ENCODE data around the gene GPHN.

Gene GPHN

DNA sequence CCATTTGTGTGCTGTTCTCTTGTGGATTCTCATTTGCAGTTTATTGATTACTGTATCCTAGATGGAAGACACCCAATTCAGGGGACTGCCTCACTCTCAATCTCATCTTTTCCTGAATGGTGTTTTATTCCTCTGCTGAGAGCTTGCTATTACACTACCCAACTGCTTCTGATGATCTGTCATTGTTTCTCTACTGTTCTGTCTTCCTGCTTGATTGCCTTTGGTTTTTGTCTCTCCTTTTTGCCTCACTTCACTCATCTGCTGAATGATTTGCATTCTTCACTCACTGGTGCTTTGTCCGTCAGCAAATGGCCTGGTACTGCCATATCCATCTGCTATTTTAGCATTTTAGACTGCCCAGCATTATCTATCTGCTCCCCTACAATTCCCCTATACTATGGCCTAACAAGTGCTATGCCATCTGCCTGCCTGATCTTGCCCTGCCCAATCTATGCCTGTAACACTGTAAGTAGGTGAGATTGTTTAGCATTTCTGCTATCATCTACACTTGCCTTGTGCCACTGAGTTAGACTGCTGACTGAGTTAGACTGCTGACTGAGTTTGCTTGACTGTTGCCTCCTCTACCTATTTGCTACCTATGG lies 335.1 kb downstream of the GPHN start:
- H3K27me3 ChIP-seq (ENCODE audit: control insufficient read depth in 1 of 2, insufficient read depth in 2 of 2, low read length in 2 of 2) = no peaks in the 10 kb centered on the region
- no peak overlapping the region for H3K9ac ChIP-seq (ENCODE audit: low read length in 2 of 2)
- no peak overlapping the region for H3K27ac ChIP-seq (ENCODE audit: low read length)

DNA sequence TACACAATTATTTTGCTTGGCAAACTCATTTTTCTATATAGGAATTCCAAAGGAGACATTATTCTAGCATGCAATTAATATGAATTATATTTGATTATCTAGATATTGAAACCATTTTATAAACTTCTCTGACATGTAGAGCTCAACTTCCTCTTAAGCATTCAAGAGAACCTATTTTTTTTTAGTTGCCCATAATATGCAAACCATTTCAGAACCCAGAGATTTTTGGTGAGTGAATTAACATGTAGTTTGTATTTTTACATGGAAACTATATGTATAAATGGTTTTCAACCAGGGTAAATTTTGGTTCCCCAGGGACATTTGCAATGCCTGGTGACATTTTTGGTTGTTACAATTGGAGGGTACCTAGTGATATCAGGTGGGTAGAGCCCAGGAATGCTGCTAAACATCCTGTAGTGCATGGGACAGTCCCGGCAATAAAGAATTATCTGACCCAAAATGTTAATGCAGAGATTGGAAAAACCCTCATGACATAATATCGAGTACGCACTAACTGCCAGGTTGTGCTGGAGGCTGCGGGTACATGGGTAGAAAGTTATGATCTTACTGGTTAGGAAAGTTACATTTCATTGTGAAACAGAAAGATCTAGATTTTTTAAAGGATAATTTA lies 342.4 kb downstream of the GPHN start:
- H3K27me3 ChIP-seq (ENCODE audit: control insufficient read depth in 1 of 2, insufficient read depth in 2 of 2, low read length in 2 of 2) = no peaks in the 10 kb centered on the region
- H3K27ac ChIP-seq (ENCODE audit: low read length) = no peak overlapping the region
- H3K9me3 ChIP-seq (ENCODE audit: control insufficient read depth in 2 of 2, low read length in 2 of 2) = no peaks in the 10 kb centered on the region
- H3K4me3 ChIP-seq (ENCODE audit: low read length in 2 of 2) = no peak overlapping the region
- H3K36me3 ChIP-seq (ENCODE audit: control insufficient read depth in 2 of 2, insufficient read depth in 2 of 2, low read length in 2 of 2) = no peaks in the 10 kb centered on the region
- H3K4me1 ChIP-seq (ENCODE audit: control insufficient read depth, insufficient read depth, low read length) = no peaks in the 10 kb centered on the region
- H3K9ac ChIP-seq (ENCODE audit: low read length in 2 of 2) = no peak overlapping the region

More for the DNA sequence above, 335.1 kb downstream of the GPHN start:
- H3K4me3 ChIP-seq (ENCODE audit: low read length in 2 of 2) = no peak overlapping the region
- no peaks in the 10 kb centered on the region for H3K9me3 ChIP-seq (ENCODE audit: control insufficient read depth in 2 of 2, low read length in 2 of 2)
- H3K4me1 ChIP-seq (ENCODE audit: control insufficient read depth, insufficient read depth, low read length) = no peaks in the 10 kb centered on the region
- H3K36me3 ChIP-seq (ENCODE audit: control insufficient read depth in 2 of 2, insufficient read depth in 2 of 2, low read length in 2 of 2) = no peaks in the 10 kb centered on the region

DNA sequence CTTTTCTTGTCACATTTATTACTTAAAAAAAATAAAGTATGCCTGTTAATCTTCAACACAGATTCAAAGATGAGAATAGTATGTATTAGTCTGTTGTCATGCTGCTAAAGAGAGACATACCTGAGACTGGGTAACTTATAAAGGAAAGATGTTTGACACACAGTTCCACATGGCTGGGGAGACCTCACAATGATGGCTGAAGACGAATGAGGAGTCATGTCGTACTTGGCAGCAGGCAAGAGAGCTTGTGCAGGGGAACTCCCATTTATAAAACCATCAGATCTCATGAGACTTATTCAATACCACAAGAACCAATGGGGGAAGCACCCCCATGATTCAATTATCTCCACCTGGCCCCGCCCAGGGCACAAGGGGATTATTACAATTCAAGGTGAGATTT lies 345.4 kb downstream of the GPHN start:
- Histone ChIP-seq H3K9ac (ENCODE audit: low read length in 2 of 2) (no peak overlapping the region), H3K4me3 (ENCODE audit: low read length in 2 of 2) (no peak overlapping the region), H3K36me3 (ENCODE audit: control insufficient read depth in 2 of 2, insufficient read depth in 2 of 2, low read length in 2 of 2) (no peaks in the 10 kb centered on the region), H3K27ac (ENCODE audit: low read length) (no peak overlapping the region), H3K4me1 (ENCODE audit: control insufficient read depth, insufficient read depth, low read length) (no peaks in the 10 kb centered on the region), H3K9me3 (ENCODE audit: control insufficient read depth in 2 of 2, low read length in 2 of 2) (no peaks in the 10 kb centered on the region), H3K27me3 (ENCODE audit: control insufficient read depth in 1 of 2, insufficient read depth in 2 of 2, low read length in 2 of 2) (no peaks in the 10 kb centered on the region)

DNA sequence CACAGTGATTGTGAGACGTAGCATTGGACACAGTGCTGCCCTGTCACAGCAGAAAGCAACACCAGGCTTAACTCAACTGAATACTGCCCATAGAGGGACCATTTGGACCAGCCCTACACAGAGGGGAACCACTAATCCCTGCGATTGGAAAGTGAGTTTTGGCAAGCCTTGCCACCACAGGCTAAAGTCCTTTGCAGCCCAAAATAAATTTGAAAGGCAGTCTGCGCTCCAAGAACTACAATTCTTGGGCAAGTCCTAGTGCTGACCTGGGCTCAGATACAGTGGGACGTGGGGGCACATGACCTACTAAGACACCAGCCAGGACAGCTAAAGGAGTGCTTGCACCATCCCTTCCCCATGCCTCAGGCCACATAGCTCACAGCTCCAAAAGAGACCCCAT lies 349.9 kb downstream of the GPHN start:
- Histone ChIP-seq H3K36me3 (ENCODE audit: control insufficient read depth in 2 of 2, insufficient read depth in 2 of 2, low read length in 2 of 2) (no peaks in the 10 kb centered on the region), H3K9ac (ENCODE audit: low read length in 2 of 2) (no peak overlapping the region), H3K4me1 (ENCODE audit: control insufficient read depth, insufficient read depth, low read length) (no peaks in the 10 kb centered on the region), H3K4me3 (ENCODE audit: low read length in 2 of 2) (no peak overlapping the region), H3K9me3 (ENCODE audit: control insufficient read depth in 2 of 2, low read length in 2 of 2) (no peaks in the 10 kb centered on the region), H3K27ac (ENCODE audit: low read length) (no peak overlapping the region), H3K27me3 (ENCODE audit: control insufficient read depth in 1 of 2, insufficient read depth in 2 of 2, low read length in 2 of 2) (no peaks in the 10 kb centered on the region)

DNA sequence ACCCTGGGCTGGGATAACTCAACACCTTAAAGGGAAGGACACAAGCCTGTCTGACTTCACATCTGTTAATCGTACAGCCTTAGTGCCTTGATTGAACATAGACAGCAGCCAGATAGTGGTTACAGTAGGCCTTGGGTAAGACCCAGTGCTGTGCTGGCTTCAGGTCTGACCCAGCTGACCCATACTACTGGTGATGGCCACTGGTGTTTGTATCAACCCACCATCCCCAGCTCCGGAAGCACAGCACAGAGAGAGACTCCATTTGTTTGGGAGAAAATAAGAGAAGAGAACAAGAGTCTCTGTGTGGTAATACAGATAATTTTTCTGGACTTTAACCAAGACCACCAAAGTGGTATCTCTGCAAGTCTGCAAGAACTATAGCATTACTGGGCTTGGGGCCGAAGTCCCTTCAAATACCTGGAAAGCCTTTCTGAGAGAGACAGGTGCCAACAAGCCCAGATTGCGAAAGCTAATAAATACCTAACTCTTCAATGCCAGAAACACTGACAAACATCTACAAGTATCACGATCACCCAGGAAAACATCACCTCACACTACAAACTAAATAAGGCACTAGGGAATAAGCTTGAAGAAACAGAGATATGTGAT lies 351.2 kb downstream of the GPHN start:
- Histone ChIP-seq H3K4me1 (ENCODE audit: control insufficient read depth, insufficient read depth, low read length) (no peaks in the 10 kb centered on the region), H3K27ac (ENCODE audit: low read length) (no peak overlapping the region), H3K9ac (ENCODE audit: low read length in 2 of 2) (no peak overlapping the region), H3K36me3 (ENCODE audit: control insufficient read depth in 2 of 2, insufficient read depth in 2 of 2, low read length in 2 of 2) (no peaks in the 10 kb centered on the region), H3K9me3 (ENCODE audit: control insufficient read depth in 2 of 2, low read length in 2 of 2) (no peaks in the 10 kb centered on the region), H3K4me3 (ENCODE audit: low read length in 2 of 2) (no peak overlapping the region), H3K27me3 (ENCODE audit: control insufficient read depth in 1 of 2, insufficient read depth in 2 of 2, low read length in 2 of 2) (no peaks in the 10 kb centered on the region)

DNA sequence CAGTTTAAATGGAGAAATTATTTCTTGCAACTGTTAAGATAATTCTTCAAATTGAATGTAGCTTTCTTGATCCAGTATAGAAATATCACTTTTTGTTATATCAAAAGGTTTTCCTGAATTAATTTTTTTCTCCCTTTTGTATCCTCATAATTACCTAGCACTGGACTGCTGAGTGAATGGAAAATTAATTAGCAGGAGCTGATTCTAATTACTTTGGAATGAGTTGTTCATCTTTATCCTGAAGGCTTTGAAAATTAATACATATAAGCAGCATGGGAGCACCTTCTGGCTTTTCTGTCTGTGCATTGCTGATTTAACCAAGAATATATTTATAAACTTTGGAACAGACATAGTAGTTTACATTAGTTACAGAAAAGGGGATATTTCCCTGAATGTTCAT lies 373.6 kb downstream of the GPHN start:
- Histone ChIP-seq H3K4me3 (ENCODE audit: low read length in 2 of 2) (no peak overlapping the region), H3K9me3 (ENCODE audit: control insufficient read depth in 2 of 2, low read length in 2 of 2) (no peaks in the 10 kb centered on the region)

DNA sequence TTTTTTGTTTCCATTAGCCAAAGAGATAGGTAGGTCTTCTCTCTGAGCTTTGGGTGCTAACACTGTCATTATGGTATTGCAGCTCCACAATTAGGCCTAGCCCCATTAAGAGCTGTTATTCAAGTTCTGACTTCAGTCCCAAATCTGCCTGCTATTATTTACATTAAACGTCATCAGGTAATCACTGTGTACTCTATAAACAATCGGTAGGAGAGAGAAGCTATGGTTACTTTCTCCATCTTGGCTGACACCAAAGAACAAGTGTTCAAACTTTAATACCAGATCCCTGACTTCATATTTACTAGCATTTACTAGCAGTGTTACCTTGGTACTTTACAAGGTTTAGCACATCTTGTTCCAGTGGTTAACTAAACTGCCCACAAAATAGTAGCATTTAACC lies 376.2 kb downstream of the GPHN start:
- H3K36me3 ChIP-seq (ENCODE audit: control insufficient read depth in 2 of 2, insufficient read depth in 2 of 2, low read length in 2 of 2) = no peaks in the 10 kb centered on the region
- H3K4me1 ChIP-seq (ENCODE audit: control insufficient read depth, insufficient read depth, low read length) = no peaks in the 10 kb centered on the region
- H3K9ac ChIP-seq (ENCODE audit: low read length in 2 of 2) = no peak overlapping the region
- H3K27me3 ChIP-seq (ENCODE audit: control insufficient read depth in 1 of 2, insufficient read depth in 2 of 2, low read length in 2 of 2) = no peaks in the 10 kb centered on the region
- H3K4me3 ChIP-seq (ENCODE audit: low read length in 2 of 2) = no peak overlapping the region
- no peak overlapping the region for H3K27ac ChIP-seq (ENCODE audit: low read length)
- H3K9me3 ChIP-seq (ENCODE audit: control insufficient read depth in 2 of 2, low read length in 2 of 2) = no peaks in the 10 kb centered on the region

More for the DNA sequence above, 373.6 kb downstream of the GPHN start:
- Histone ChIP-seq H3K9ac (ENCODE audit: low read length in 2 of 2) (no peak overlapping the region), H3K36me3 (ENCODE audit: control insufficient read depth in 2 of 2, insufficient read depth in 2 of 2, low read length in 2 of 2) (no peaks in the 10 kb centered on the region), H3K4me1 (ENCODE audit: control insufficient read depth, insufficient read depth, low read length) (no peaks in the 10 kb centered on the region), H3K27ac (ENCODE audit: low read length) (no peak overlapping the region), H3K27me3 (ENCODE audit: control insufficient read depth in 1 of 2, insufficient read depth in 2 of 2, low read length in 2 of 2) (no peaks in the 10 kb centered on the region)

DNA sequence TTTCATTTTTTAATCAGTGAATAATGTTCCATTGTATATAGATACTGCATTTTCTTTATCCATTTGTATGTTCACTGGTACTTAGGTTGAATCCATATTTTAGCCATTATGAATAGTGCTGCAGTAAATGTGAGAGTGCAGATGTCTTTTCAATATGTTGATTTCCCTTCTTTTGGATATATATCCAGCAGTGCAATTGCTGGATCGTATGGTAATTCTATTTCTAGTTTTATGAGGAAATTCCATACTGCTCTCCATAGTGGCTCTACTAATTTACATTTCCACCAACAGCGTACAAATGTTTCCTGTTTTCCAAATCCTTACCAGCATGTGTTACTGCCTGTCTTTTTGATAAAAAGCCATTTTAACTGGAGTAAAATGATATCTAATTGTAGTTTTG lies 392.8 kb downstream of the GPHN start:
- no peaks in the 10 kb centered on the region for H3K4me1 ChIP-seq (ENCODE audit: control insufficient read depth, insufficient read depth, low read length)
- H3K9me3 ChIP-seq (ENCODE audit: control insufficient read depth in 2 of 2, low read length in 2 of 2) = no peaks in the 10 kb centered on the region
- H3K9ac ChIP-seq (ENCODE audit: low read length in 2 of 2) = no peak overlapping the region
- H3K36me3 ChIP-seq (ENCODE audit: control insufficient read depth in 2 of 2, insufficient read depth in 2 of 2, low read length in 2 of 2) = no peaks in the 10 kb centered on the region
- H3K27me3 ChIP-seq (ENCODE audit: control insufficient read depth in 1 of 2, insufficient read depth in 2 of 2, low read length in 2 of 2) = no peaks in the 10 kb centered on the region
- no peak overlapping the region for H3K27ac ChIP-seq (ENCODE audit: low read length)
- no peak overlapping the region for H3K4me3 ChIP-seq (ENCODE audit: low read length in 2 of 2)

DNA sequence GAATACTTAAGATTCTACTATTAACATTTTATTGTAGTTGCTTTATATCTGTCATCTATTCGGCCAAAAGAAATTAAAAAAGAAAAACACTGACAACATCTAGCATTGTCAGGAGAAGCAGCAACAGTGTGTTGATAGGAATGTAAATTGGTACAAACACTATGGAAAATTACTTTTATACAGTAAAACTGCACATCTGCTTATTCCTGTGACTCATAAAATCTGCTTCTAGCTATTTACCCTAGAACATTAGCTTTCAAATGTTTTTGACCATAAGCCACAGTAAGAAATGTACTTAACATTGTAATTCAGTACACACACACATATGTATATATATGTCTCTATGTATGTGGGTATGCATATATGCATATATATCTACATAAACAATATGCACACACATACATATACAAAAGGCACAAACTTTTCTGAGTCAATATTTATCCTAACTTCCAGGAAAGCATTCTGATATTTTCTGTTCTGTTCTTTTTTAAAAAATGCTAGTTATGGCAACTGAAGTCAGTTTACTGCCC lies 402.4 kb downstream of the GPHN start:
- H3K9me3 ChIP-seq (ENCODE audit: control insufficient read depth in 2 of 2, low read length in 2 of 2) = no peaks in the 10 kb centered on the region
- H3K4me3 ChIP-seq (ENCODE audit: low read length in 2 of 2) = no peak overlapping the region
- H3K27me3 ChIP-seq (ENCODE audit: control insufficient read depth in 1 of 2, insufficient read depth in 2 of 2, low read length in 2 of 2) = no peaks in the 10 kb centered on the region
- no peaks in the 10 kb centered on the region for H3K4me1 ChIP-seq (ENCODE audit: control insufficient read depth, insufficient read depth, low read length)
- H3K9ac ChIP-seq (ENCODE audit: low read length in 2 of 2) = no peak overlapping the region
- no peak overlapping the region for H3K27ac ChIP-seq (ENCODE audit: low read length)
- H3K36me3 ChIP-seq (ENCODE audit: control insufficient read depth in 2 of 2, insufficient read depth in 2 of 2, low read length in 2 of 2) = no peaks in the 10 kb centered on the region

DNA sequence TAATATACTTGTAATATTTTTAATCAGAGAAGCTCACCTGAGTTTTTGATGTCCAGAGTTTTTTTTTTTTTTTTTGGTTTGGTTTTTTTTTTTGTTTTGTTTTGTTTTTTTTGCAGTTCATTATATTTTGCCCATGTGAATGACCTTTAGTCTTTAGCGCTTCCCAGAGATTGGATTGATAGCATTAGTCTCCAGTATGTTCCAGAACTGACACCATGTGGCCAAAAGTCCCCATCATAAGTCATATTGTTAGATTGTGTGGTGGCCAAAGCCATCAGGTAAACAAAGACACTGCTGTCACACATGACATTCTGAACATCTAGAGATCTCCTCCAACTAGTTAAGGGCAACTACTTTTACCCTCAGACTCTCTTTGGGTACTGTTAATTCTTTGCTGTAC lies 408.5 kb downstream of the GPHN start:
- Histone ChIP-seq H3K27ac (ENCODE audit: low read length) (no peak overlapping the region), H3K9ac (ENCODE audit: low read length in 2 of 2) (no peak overlapping the region), H3K27me3 (ENCODE audit: control insufficient read depth in 1 of 2, insufficient read depth in 2 of 2, low read length in 2 of 2) (no peaks in the 10 kb centered on the region), H3K4me3 (ENCODE audit: low read length in 2 of 2) (no peak overlapping the region), H3K4me1 (ENCODE audit: control insufficient read depth, insufficient read depth, low read length) (no peaks in the 10 kb centered on the region), H3K9me3 (ENCODE audit: control insufficient read depth in 2 of 2, low read length in 2 of 2) (no peaks in the 10 kb centered on the region), H3K36me3 (ENCODE audit: control insufficient read depth in 2 of 2, insufficient read depth in 2 of 2, low read length in 2 of 2) (no peaks in the 10 kb centered on the region)

DNA sequence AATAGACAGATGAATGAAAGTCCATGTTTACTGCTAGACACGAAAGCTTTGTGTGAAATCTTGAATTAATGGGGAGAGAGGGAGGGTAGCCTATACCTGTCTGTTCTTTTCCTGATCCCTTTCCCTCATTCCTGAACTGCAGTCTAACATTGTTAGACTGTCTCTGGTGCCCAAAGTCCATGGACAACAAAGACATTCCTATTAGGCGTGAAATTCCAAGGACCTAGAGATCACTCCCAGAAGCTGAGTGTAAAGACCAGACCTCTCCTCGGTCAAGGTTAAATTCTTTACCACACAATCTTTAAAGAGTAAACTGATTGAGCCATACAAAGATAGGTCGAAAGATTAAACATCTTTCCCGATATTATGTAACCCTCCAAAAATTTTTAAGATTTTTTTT lies 410.6 kb downstream of the GPHN start:
- no peaks in the 10 kb centered on the region for H3K4me1 ChIP-seq (ENCODE audit: control insufficient read depth, insufficient read depth, low read length)
- no peaks in the 10 kb centered on the region for H3K9me3 ChIP-seq (ENCODE audit: control insufficient read depth in 2 of 2, low read length in 2 of 2)
- H3K4me3 ChIP-seq (ENCODE audit: low read length in 2 of 2) = no peak overlapping the region
- no peak overlapping the region for H3K27ac ChIP-seq (ENCODE audit: low read length)
- no peak overlapping the region for H3K9ac ChIP-seq (ENCODE audit: low read length in 2 of 2)
- peaks cover 3 to 5% of the 10 kb centered on the region in 2 donors for H3K36me3 ChIP-seq (ENCODE audit: control insufficient read depth in 2 of 2, insufficient read depth in 2 of 2, low read length in 2 of 2)
- H3K27me3 ChIP-seq (ENCODE audit: control insufficient read depth in 1 of 2, insufficient read depth in 2 of 2, low read length in 2 of 2) = no peaks in the 10 kb centered on the region

All from stomach smooth muscle (tissue), 2 donors.